Measurements from ENCODE around the gene ADGRL3.

- no peak for TF ChIP-seq RAD21 (IDR thresholded peaks at IDR 0.05)
- TF ChIP-seq CTCF (IDR thresholded peaks at IDR 0.05; ENCODE audit: low read depth, low read length, missing input control): no peak
- TF ChIP-seq YY1 (IDR thresholded peaks at IDR 0.05): no peak
- TF ChIP-seq HNF4G (IDR thresholded peaks at IDR 0.05): no peak
- no peak for TF ChIP-seq RXRA (IDR thresholded peaks at IDR 0.05)
- no peak for TF ChIP-seq ATF3 (IDR thresholded peaks at IDR 0.05)
- no peak for TF ChIP-seq EGR1 (IDR thresholded peaks at IDR 0.05; ENCODE audit: low read depth in 2 of 2)
- no peak for TF ChIP-seq REST (IDR thresholded peaks at IDR 0.05)
- TF ChIP-seq FOXA1 (IDR thresholded peaks at IDR 0.05): no peak
Measured at GRCh38 chr4:61997831-61998230, 797.7 kb downstream of the ADGRL3 start.

All from liver (tissue), 3 donors.